ENCODE data around the gene AADACL3.
"Not testable (repeated sequence)": the region's sequence is repeated elsewhere in the genome, so short reads cannot be mapped to it uniquely, and the experiment has no call there.

The AADACL3 gene

GRCh38 chr1:12715896-12716437 lies at the start of gene AADACL3:
TSS of gene AADACL3 (plus strand) at chr1:12716110. CDS start at chr1:12716177, 67 bp downstream.
- DNase-seq (ENCODE audit: low read depth), result no peak

GRCh38 chr1:12666141-12666735 lies 49.7 kb upstream of the AADACL3 start:
- no peak for DNase-seq (ENCODE audit: low read depth)

DNA sequence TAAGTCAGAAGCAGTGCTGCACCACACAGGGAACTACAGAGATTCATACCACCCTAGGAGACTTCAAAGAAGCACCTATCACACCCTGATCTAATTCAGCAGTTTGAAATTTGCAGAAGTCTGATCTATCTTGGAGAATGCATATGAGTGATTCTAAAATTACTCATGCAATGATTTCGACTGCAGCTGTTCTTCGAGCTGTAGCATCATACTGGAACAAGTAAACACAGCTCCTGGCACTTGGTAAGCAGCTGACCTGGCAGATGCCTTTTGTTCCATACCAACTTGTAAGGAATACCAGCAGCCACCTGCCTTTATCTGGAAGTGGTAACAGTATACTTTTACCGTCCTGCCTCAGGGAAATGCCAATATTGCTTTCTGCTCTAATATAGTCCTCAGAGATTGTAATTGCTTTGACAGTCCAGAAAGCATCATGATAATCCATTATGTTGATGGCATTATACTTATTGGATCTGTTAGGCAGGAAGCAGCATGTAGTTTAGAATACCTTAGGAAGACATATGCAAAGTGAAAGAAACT lies 46.3 kb upstream of the AADACL3 start:
- DNase-seq (ENCODE audit: low read depth), result no peak

DNA sequence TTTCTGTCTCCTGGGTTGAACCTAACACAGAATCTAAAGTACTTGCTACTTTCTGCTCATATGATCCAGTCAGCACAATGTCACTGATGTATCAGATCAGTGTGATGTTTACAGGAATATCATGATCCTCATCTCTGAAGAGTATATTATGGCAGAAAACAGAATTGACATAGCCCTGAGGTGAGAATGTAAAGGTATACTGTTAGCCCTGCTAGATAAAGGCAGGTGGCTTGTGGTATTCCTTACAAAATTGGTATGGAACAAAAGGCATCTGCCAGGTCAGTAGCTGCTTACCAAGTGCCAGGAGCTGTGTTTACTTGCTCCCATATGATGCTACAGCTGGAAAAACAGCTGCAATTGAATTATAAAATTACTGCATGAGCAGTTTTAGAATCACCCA lies 41.6 kb upstream of the AADACL3 start:
- no peak for DNase-seq (ENCODE audit: low read depth)

DNA sequence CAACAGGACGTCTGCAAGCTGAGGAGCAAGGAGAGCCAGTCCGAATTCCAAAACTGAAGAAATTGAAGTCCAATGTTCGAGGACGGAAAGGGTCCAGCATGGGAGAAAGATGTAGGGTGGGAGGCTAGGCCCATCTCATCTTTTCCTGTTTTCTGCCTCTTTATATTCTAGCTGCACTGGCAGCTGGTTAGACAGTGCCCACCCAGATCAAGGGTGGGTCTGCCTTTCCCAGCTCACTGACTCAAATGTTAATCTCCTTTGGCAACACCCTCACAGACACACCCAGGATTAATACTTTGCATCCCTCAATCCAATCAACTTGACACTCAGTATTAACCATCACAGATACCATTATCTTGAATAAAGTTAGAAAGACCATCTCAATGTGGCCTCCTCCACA lies 39.8 kb upstream of the AADACL3 start:
- DNase-seq (ENCODE audit: low read depth), result not testable (repeated sequence)

- DNase-seq (ENCODE audit: low read depth), result no peak
Observed at GRCh38 chr1:12677565-12677964, 38.3 kb upstream of the AADACL3 start.

DNA sequence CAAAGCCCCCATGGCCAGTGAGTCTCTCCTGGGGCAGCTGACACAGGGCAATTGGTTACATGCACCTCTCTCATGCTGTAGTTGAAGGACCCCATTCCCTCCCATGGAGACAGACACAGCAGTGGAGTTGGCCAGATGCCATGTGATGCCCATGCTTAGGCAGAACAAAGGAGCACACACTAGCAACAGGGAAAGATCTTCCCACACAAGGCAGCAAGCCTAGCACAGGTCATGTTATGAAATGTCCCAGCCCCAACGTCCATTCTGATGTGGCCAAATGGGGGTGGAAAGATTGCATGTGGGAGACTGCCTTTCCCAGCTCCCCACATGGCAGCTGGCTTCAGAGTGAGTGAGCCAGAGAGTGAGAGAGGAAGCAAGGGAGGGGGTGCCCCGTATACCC lies 37.6 kb upstream of the AADACL3 start:
- no peak for DNase-seq (ENCODE audit: low read depth)

GRCh38 chr1:12678820-12679219 lies 37.1 kb upstream of the AADACL3 start:
- DNase-seq (ENCODE audit: low read depth), result no peak

GRCh38 chr1:12690156-12690555 lies 25.8 kb upstream of the AADACL3 start:
- DNase-seq (ENCODE audit: low read depth), result no peak

GRCh38 chr1:12692967-12693782 lies 22.7 kb upstream of the AADACL3 start:
- DNase-seq (ENCODE audit: low read depth), result no peak

- no peak for DNase-seq (ENCODE audit: low read depth)
Observed at GRCh38 chr1:12696658-12697057, 19.3 kb upstream of the AADACL3 start.

DNA sequence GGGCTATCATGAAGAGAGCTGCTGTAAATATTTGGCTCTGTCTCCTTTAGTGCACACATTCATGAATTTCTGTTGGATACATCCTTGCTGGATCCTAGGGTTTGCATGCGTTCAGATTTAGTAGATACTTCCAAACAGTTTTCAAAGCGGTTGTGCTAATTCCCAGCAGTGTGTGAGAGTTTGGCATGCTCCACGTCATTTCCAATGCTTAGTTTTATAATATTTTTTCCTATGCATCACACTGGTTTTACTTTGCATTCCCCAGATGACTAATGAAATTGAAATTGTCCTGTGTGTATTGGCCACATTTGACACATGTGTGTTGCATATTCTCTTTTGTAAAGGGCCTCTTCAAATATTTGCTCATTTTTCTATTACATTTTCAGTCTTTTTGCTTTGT lies 18.5 kb upstream of the AADACL3 start:
- DNase-seq (ENCODE audit: low read depth), result peak; percentile 75

DNA sequence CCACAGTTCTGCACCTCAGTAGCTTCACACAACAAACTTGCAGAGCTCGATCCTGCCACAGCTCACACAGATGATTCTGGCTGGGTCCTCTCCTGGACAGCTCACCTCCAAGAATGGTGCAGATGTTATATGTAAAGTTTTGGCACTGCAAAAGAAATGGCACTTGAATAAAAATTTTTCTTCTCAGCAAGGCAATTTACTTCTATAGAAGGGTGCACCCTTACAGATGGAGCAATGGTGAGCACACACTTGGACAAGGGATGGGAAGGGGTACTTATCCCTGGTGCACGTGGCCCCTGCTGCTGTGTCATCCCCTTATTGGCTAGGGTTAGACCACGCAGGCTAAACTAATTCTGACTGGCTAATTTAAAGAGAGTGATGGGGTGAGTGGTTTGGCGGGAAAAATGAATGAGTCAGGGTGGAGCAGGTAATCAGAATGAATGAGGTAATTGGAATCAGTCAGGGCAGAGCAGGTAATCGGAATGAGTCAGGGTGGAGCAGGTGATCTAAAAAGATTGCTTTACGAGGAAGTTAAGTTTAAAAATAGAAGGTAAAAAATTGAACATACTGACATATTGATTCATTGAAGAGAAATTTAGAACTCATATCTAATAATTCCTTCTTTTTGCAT lies 12.0 kb upstream of the AADACL3 start:
- DNase-seq (ENCODE audit: low read depth), result no peak

DNA sequence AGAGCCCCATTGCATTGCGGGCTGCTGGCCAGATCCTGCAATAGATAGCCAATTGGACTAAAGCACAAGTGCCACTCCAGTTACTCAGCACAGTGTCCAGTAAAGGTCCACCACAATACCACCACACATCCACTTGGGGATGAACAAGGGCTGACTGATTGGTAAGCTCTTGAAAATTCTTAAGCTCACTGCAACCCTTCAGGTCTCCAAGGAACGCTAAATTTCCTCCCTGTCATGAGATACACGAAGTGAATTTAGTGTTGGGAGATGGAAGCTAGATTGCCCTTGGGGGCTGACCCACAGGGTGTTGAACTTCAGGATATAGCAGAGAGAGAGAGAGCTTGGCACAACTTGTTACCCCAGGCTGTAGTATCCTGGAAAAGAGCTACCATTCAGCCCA lies 9.8 kb upstream of the AADACL3 start:
- DNase-seq (ENCODE audit: low read depth), result no peak

DNA sequence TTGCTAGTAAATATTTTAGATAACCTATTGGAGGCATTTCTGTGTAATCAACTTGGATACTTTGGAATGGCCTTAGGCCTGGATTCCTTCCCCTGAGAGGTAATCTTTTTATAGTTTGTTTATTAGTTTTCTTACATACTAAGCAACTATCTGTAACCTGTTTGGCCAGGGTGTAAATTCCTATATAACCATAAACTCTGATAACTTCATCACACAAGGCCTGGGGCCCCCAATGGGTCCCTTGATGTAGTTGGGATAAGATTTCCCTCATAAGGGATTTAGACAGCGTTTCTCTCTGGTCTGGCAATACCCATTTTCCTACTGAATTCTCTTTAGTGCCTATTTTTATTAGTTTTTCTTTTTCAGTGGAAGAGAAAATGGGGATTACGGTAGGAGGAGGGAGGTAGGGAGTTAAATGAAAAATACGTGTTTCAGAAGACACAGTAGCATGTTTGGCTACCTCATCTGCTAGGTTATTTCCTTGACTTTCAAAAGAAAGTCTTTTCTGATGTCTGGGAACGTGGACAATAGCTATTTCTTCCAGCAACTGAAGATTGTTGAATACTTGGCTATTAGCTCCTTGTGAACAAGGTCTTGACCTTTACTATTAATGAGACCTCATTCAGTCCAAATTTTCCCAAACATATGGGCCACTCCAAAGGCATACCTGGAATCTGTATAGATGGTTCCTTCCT lies 7.4 kb upstream of the AADACL3 start:
- no peak for DNase-seq (ENCODE audit: low read depth)

DNA sequence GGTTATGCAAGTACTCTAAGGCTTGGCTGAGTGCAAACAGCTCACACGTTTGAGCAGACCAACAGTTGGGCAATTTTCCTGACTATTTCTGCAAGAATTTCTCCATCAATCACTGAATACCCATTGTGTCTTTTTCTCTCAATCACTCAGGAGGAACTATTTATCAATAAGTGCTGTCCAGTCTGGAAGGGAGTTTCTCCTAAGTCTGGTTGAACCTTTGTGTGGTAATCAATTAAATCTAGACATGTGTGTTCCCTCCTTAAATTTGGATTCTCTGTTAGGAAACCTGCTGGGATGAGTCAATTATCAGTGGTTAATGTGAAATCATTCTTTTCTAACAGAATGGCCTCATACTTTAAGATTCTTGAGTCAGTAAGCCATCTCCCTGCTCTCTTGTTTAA lies 6.8 kb upstream of the AADACL3 start:
- DNase-seq (ENCODE audit: low read depth), result peak; percentile 68

DNA sequence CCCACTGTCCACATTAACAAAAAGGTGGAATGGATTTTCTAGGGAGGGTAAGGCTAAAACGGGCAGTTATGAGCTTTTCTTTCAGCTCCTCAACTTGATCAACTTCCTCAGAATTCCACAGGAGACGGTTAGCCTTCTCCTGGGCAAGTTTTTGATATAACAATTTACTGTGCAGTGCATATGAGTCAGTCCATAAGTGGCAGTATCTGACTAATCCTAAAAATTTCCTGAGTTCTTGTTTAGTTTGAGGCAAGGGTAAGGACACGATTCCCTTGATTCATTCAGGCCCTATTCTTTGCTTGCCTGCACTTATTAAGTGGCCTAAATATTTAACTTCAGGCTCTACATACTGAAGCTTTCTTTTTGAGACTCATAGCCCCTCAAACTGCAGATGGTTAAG lies 6.2 kb upstream of the AADACL3 start:
- DNase-seq (ENCODE audit: low read depth), result peak; percentile 53

GRCh38 chr1:12711536-12711935 lies 4.4 kb upstream of the AADACL3 start:
- DNase-seq (ENCODE audit: low read depth), result peak; percentile 40

DNA sequence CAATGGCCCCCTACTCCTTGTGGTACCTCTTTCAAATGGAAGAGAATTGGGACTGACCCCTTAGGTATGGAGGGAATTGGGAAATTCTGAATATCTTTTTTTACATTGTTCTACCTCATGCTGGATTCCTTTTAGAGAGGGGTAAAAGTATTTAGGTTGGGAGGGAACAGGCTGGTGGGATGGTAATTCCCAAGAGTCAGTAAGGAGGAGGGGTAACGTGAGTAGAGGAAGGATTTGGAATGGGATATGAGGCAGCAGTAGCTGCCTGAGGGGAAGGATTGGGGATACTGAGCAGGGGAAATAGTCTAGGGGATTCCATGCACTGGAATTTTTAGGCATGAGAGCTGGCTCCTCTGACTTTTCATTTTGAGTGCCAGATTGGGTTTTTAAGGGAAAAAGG lies 3.8 kb upstream of the AADACL3 start:
- DNase-seq (ENCODE audit: low read depth), result no peak

DNA sequence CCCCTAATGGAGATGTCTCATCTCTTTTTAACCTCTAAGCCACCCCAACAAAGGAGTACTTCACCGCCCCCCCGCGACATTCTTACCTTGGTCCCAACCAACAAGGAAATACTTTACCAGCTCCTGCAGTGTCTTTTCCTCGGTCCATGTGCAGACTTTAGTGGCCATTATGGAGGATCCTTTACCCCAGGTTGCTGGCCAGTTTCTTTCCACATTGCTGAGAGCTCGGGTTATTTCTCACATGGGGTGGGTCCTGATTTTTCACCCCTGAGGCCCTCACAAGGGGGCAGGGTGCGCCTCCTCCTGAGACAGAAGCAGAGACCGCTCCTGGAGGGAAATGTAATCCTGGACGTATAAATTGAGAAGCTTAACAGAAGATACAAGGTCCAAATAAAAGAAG lies 3.0 kb upstream of the AADACL3 start:
- no peak for DNase-seq (ENCODE audit: low read depth)

GRCh38 chr1:12713651-12714050 lies 2.3 kb upstream of the AADACL3 start:
- DNase-seq (ENCODE audit: low read depth), result not testable (repeated sequence)
